Measurements from ENCODE around the gene CLRN2.

GRCh38 chr4:17560065-17560673, 45.2 kb downstream of the CLRN2 start:
- TF ChIP-seq ZNF274 (IDR thresholded peaks at IDR 0.05; ENCODE audit: insufficient read depth, insufficient read length), result no peak
- TF ChIP-seq CBFB (IDR thresholded peaks at IDR 0.05; ENCODE audit: low read depth), result no peak
- no peak for TF ChIP-seq TCF12 (IDR thresholded peaks at IDR 0.05; ENCODE audit: low read depth, low read length)
- no peak for TF ChIP-seq CTCF (IDR thresholded peaks at IDR 0.05 in 2 of 3, conservative IDR thresholded peaks at IDR 0.05 in 1 of 3; ENCODE audit: control insufficient read depth in 2 of 3, extremely low read depth in 1 of 3, insufficient read depth in 1 of 3, low read depth in 3 of 3, low read length in 3 of 3)
- no peak for TF ChIP-seq POLR2AphosphoS2 (IDR thresholded peaks at IDR 0.05; ENCODE audit: low read depth, low read length)
- no peak for TF ChIP-seq MAX (IDR thresholded peaks at IDR 0.05; ENCODE audit: low read depth, low read length)

Data from GM12878 (cell line).